ENCODE results near the gene DRG1.

GRCh38 chr22:31425331-31426050 is 26.1 kb downstream of the DRG1 start:
- TF ChIP-seq CTCF (IDR thresholded peaks at IDR 0.05; ENCODE audit: low read depth, low read length, poor library complexity, severe bottlenecking) (no peak), EZH2phosphoT487 (IDR thresholded peaks at IDR 0.05; ENCODE audit: borderline replicate concordance, low read length) (no peak)
